Stimulated activated CD4-positive, alpha-beta T cell treated with anti-CD3 and anti-CD28 coated beads, Interleukin-2, amount 100 ng/mL, for 24 hours (primary cell): ENCODE data around the gene URB2.

Experiments
- DNase-seq, 2 donors: peaks; one replicate each; pipeline ENCODE4 v3.0.0-alpha.2; 2020

URB2 gene

GRCh38 chr1:229650045-229650444, 24.0 kb downstream of the URB2 start:
- DNase-seq = no peak

- DNase-seq = no peak
Measured at GRCh38 chr1:229651546-229651945, 25.5 kb downstream of the URB2 start.

GRCh38 chr1:229653420-229653819, 27.4 kb downstream of the URB2 start:
- no peak for DNase-seq

GRCh38 chr1:229655781-229656180, 29.7 kb downstream of the URB2 start:
- no peak for DNase-seq

- DNase-seq = no peak
Measured at GRCh38 chr1:229657993-229658755, 32.1 kb downstream of the URB2 start.

- DNase-seq = peak; percentile 75 to 78
Measured at GRCh38 chr1:229661022-229661877, 35.2 kb downstream of the URB2 start.

GRCh38 chr1:229661897-229662296, 35.9 kb downstream of the URB2 start:
- no peak for DNase-seq

- peak; percentile 86 to 92 for DNase-seq
Measured at GRCh38 chr1:229664133-229664689, 38.2 kb downstream of the URB2 start.

GRCh38 chr1:229665912-229666558, 40.0 kb downstream of the URB2 start:
- no peak for DNase-seq

- no peak for DNase-seq
Measured at GRCh38 chr1:229666585-229666984, 40.5 kb downstream of the URB2 start.

GRCh38 chr1:229669333-229669732, 43.3 kb downstream of the URB2 start:
- DNase-seq = no peak

GRCh38 chr1:229671310-229671709, 45.3 kb downstream of the URB2 start:
- peak in 1 of 2 donors; percentile 28 for DNase-seq

- no peak for DNase-seq
Measured at GRCh38 chr1:229672246-229672645, 46.2 kb downstream of the URB2 start.

GRCh38 chr1:229674042-229674441, 48.0 kb downstream of the URB2 start:
- no peak for DNase-seq

- no peak for DNase-seq
Measured at GRCh38 chr1:229675396-229675795, 49.3 kb downstream of the URB2 start.

GRCh38 chr1:229685149-229685548, 59.1 kb downstream of the URB2 start:
- no peak for DNase-seq

- DNase-seq = no peak
Measured at GRCh38 chr1:229689273-229689672, 63.2 kb downstream of the URB2 start.

- no peak for DNase-seq
Measured at GRCh38 chr1:229689904-229690303, 63.9 kb downstream of the URB2 start.

GRCh38 chr1:229690662-229691061, 64.6 kb downstream of the URB2 start:
- no peak for DNase-seq

- no peak for DNase-seq
Measured at GRCh38 chr1:229691362-229691761, 65.3 kb downstream of the URB2 start.

- no peak for DNase-seq
Measured at GRCh38 chr1:229693129-229693900, 67.3 kb downstream of the URB2 start.

- DNase-seq = no peak
Measured at GRCh38 chr1:229694053-229694693, 68.1 kb downstream of the URB2 start.
